HG02571 (cell line): ENCODE results near the gene MEI1.
"Not testable (repeated sequence)": the region's sequence is repeated elsewhere in the genome, so short reads cannot be mapped to it uniquely, and the experiment has no call there.

Experiments
- ATAC-seq: cut with Tn5 transposase; IDR thresholded peaks from one replicate; pipeline ENCODE4 v1.9.1; 2021; ENCODE audit warnings: mild to moderate bottlenecking, moderate library complexity; ENCODE audit not compliant: unreplicated experiment

Gene MEI1

DNA sequence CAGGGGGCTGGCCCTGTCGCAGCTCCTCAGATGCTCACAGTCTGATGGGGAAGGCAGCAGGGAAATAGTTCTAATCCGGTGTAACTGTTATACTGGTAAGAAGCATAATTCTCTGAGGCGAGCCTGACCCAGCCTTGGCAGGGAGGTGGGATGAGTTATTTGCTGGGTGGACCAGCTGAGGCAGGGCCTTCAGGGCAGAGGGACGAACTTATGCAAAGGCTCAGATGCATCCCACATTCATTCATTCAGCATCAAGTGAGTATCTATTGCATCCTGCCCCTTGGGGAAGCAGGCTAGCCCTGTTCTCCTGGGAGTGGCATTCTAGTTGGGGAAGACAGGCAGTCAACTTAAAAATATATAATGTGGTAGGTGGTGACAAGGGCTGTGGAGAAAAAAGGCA, 120.0 kb downstream of the MEI1 start:
- no peak for ATAC-seq

GRCh38 chr22:41820447-41820846, 121.1 kb downstream of the MEI1 start:
- no peak for ATAC-seq

DNA sequence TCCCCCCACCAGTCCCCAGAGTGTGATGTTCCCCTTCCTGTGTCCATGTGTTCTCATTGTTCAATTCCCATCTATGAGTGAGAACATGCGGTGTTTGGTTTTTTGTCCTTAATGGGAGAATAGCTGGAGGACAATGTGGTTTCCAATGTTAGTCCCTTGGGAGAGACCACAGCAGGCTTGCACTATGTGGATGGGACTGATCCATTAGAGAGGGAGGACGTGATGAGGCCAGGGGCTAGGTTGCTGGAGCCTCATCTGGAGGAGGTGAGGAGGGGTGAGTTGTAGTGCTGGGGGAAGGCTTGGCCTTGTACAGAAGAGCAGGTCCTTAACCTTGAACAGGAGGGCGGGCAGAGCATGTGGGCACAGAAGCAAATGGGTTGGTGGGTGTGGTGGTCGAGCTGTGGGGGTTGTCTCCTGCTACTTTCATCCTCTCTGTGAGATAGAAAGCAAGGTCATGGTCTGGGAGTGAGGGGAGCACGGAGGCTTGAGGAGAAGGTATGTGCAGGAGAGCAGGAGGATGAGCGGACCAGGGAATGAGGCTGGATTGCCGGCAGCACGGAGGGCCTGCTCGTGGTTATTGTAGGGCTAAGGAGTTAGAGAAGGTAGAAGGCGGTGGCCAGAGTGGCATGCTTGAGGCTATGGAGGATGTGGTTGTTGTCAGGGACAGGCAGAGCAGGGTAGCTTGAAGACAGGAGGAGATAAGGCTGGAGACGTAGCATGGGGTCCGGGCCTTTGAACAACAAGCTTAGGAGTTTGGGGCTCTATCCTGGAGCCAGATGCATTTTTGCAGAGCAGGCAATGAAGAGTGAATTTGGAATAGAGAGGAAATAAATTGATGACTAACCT, 122.4 kb downstream of the MEI1 start:
- ATAC-seq = no peak

DNA sequence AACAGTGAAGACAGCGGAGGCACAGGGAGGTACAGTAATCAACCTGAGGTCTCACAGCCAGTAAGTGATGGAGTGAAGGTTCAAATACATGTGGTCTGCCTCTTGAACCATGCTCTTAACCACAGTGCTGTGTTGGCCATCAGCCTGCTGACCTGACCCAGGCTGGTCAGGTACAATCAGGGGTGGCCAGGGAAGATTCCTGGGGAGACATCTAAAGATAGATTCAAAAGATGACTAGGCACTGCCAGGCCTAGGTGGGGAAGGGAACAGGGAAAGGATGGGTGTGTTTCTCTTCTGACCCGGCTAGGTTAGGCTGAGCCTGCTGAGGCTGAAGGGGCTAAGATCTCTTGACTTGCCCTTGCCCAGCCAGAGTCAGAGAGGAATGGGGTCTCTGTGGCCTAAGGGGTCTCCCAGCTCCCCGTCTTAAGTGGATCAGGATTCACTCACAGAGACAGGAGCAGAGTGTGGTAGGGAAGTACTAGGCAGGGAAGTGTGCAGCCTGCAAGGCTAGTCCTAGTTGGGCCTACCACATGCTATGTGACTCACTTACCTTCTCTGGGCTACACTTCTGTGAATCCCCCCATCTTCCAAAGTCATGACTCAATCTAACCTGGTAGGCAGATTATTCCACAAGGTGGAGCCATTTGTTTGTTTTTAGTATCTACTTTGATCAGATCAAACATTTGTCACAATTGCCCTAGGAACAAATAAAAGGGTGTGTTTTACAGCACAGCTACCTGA, 123.2 kb downstream of the MEI1 start:
- no peak for ATAC-seq

- ATAC-seq = no peak
These were observed 124.5 kb downstream of the MEI1 start for GRCh38 chr22:41823797-41824196.

DNA sequence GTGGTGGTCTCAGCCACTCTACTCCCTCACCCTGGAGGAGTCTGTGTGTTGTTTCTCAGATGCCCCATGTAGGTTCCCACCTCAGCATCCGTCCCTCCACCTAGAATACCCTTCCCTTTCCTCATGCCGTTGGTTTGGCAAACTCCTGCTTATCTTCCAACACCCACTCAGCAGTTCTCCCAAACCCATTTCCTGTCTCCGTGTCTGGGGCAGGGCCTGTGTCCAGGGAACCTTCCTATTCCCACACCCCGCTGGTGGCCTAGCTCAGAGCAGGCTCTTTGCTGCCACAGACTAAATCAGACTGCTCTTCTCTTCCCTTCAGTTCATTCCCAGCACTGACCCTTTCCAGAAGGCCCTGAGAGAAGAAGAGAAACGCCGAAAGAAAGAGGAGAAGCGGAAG, 126.1 kb downstream of the MEI1 start:
- no peak for ATAC-seq

DNA sequence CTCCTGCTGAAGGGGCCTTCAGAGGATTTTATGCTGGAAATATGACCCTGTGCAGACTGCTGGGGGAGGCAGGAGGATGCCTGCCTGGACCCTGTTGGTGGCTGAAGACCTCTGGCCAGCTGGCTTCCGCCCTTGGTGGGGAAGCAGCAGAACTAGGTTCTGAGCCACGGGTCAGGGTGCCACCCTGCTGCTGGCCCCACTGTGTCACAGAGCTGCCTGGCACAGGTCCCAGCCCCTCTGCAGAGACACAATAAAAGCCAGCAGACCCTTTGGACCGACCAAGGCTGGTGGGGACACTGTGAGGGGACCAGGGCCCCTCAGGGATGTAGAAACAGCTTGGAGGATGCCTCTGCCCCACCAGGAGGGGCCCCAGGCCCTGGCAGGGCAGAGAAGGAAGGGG, 126.7 kb downstream of the MEI1 start:
- no peak for ATAC-seq

GRCh38 chr22:41826430-41827383, 127.4 kb downstream of the MEI1 start:
- ATAC-seq = no peak

DNA sequence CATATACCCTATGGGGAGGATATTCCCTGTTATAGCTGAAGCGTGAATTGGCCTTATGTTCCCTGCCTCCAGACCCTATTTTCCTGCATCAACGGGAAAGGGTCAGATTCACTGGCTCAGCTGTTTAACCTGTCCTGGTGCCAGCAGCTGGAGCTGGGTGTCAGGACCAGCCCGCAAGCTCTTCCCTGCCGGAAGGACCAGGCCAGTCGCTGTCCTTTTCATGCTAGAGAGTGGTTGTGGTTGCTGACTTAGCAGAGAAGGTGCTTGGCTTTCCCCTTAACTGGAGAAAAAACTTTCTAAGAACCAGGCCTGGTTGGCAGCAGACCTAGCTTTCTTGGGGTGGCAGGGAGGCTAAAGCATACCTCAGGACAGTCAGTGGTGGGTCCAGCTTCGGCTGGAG, 128.4 kb downstream of the MEI1 start:
- ATAC-seq = no peak

DNA sequence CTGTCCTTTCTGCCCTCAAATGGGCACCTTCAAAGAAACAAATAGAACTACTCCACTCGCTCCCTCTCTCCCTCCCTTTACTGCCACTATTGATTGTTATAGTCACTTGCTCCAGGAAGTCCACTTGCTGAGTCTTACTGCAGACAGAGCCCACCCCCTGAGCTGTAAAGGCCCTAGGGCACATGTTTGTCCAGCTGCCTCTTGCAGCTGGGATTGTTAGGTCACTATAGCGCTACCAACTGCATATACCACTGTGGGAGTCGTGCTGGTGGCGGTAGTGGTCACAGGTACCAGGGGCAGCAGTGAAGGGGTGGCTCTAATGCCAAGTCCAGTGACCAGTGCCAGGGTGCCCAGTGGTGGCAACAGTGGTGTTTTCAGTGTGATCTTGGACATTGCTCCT, 129.2 kb downstream of the MEI1 start:
- ATAC-seq = no peak

GRCh38 chr22:41830174-41830573, 130.9 kb downstream of the MEI1 start:
- ATAC-seq = no peak

GRCh38 chr22:41831383-41831782, 132.1 kb downstream of the MEI1 start:
- no peak for ATAC-seq

DNA sequence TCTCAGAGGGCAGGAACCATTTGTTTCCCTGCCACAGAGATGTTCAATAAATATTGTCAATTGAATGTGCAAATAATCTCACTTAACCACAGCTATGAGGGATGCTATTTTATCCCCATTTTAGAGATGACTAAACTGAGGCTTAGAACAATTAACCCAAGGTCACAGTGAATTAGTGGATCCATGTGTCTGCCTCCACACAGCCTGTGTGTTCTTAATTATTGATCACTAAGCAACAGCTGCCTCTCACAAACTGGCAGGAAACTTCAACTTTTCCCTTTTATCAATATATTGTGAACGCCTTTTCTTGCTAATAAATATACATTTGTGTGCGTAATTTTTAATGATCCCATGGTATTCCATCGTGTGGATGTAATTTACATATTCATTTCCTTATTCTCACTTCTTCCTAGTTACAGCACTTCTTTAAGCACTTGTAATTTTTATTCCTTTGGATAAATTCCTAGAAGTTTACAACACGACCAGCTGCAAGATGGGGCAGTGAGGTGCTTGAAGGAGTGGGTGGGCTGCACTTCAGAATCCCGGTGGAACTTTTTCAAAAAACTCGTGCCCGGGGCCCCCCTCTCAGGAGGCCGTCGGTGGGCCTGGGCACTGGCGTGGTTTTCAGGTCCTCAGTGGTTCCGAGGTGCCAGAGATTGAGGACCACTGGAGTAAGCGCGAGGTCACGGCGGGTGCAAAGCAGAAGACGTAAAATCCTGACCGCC, 132.7 kb downstream of the MEI1 start:
- peak; percentile 1 for ATAC-seq

- peak; percentile 87 for ATAC-seq
These were observed 133.5 kb downstream of the MEI1 start, which contains the start of gene SREBF2 for GRCh38 chr22:41832553-41833368. SREBF2 (plus strand) TSS chr22:41833105; CDS start chr22:41833271, 166 bp downstream.

DNA sequence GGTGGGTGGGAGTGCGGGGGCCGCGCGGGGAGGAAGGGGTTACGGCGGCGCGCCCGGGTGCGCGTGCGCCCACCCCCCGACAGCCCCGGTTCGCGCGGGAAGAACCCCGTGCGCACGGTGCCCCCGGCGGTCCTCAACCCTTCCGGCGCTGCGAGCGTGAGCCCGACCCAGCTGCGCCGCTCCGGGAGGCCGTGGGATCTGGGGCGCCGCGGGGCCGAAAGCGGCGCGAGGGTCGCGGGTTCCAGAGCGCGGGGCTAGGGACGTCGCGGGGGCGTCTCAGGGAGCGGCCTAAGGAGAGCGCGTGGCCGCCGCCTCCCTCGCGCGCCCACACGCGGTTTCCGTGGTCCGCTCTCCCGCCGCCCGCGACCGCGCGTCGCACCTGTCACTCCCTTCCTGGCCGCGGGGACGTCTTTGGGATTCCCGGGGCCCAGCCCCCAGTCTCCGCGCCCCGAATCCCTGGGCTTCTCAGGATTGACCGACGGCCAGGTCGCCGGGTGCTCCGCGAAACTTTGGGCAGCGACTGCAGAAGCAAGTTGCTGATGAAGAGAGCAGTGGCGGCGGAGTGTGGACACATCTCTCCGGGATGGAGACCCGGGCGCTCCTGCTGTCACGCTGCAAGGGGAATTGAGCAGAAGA, 134.2 kb downstream of the MEI1 start:
- peak; percentile 17 for ATAC-seq

GRCh38 chr22:41834005-41834944, 135.0 kb downstream of the MEI1 start:
- ATAC-seq = no peak

DNA sequence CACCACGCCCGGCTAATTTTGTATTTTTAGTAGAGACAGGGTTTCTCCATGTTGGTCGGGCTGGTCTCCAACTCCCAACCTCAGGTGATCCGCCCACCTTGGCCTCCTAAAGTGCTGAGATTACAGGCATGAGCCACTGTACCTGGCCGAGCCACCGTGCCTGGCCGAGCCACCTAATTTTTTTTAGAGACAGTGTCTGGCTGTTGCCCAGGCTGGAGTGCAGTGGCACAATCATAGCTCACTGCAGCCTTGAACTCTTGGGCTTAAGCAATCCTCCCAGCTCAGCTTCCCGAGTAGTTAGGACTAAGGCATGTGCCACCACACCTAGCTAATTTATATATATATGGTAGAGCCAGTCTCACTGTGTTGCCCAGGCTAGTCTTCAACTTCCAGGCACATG, 136.2 kb downstream of the MEI1 start:
- ATAC-seq = not testable (repeated sequence)

DNA sequence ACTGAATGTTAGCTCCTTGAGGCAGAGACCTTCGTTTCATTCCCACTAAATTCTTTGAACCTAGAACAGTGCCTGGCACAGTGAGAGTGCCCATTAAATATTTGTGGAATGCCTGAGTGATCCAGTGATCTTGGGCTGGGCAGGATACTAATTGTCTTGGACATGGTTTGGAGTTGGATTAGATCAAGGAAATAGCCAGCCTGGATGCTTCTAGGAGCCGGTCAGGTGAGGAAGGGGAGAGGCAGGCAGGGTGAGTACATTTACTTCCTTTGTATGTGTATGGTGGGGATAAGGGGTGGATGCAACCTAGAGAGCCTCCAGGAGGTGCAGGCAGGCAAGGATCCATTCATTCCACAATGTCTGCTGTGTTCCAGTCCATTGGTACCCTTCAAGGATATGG, 137.2 kb downstream of the MEI1 start:
- ATAC-seq = no peak
